ENCODE data around the gene ETV3L. TPM values are rescaled to one million over a fixed set of nuclear protein-coding genes. Genes with fewer than 3 reads are reported as not detected.

The ETV3L gene
- total RNA-seq = not detected in 2 replicates

GRCh38 chr1:157099633-157100009 lies at the start of gene ETV3L:
Gene ETV3L, minus strand, starts transcription at chr1:157099808. Its CDS starts 285 bp downstream, at chr1:157099523.

GRCh38 chr1:157138220-157139051 lies 38.8 kb upstream of the ETV3L start, which contains the start of gene ETV3:
Gene ETV3, minus strand, starts transcription at chr1:157138395. Its CDS starts 2,043 bp downstream, at chr1:157136352.

GRCh38 chr1:157045250-157046218 lies 54.1 kb downstream of the ETV3L start, which contains the start of gene ARHGEF11:
Gene ARHGEF11, minus strand, starts transcription at chr1:157045742. Its CDS starts 1,412 bp downstream, at chr1:157044330.

Other genes with a start within 250 kb of the ETV3L start
- gene INSRR, start 240.7 kb downstream of the ETV3L start, total RNA-seq = not detected in 2 replicates
- not detected in 2 replicates for gene NTRK1, start 238.9 kb downstream of the ETV3L start, total RNA-seq
- gene PEAR1, start 206.1 kb downstream of the ETV3L start, total RNA-seq = 46.9 and 49.6 TPM in 2 replicates
- gene LRRC71, start 179.2 kb downstream of the ETV3L start, total RNA-seq = 0.19 and 0.33 TPM in 2 replicates
- gene ARHGEF11, start 54.1 kb downstream of the ETV3L start, total RNA-seq = 32.7 and 34.0 TPM in 2 replicates
- gene ETV3, start 38.6 kb upstream of the ETV3L start, total RNA-seq = 18.9 and 22.6 TPM in 2 replicates